Trophoblast cell (in vitro differentiated cells and primary cell): ENCODE data around the gene LRCOL1.

ENCODE experiments used
- DNase-seq, 2 donors: peaks; one replicate each; pipeline ENCODE4 v3.0.0-alpha.2; 2016
- H2AFZ ChIP-seq: 2 replicates; pipeline ENCODE4 v1.6.1; 2013; ENCODE audit warnings: low read length, moderate library complexity, mild to moderate bottlenecking; ENCODE audit not compliant: insufficient read depth, poor library complexity
- H2AK5ac ChIP-seq: 2 replicates; pipeline ENCODE4 v1.6.1; 2013; ENCODE audit warnings: mild to moderate bottlenecking, low read length
- H2BK120ac ChIP-seq: 2 replicates; pipeline ENCODE4 v1.6.1; 2013; ENCODE audit warnings: low read length, mild to moderate bottlenecking, moderate library complexity; ENCODE audit not compliant: insufficient read depth, poor library complexity
- H2BK12ac ChIP-seq: 2 replicates; pipeline ENCODE4 v1.6.1; 2013; ENCODE audit warnings: mild to moderate bottlenecking, low read length, moderate library complexity
- H2BK5ac ChIP-seq: 2 replicates; pipeline ENCODE4 v1.6.1; 2013; ENCODE audit warnings: low read length, low read depth, moderate library complexity, mild to moderate bottlenecking; ENCODE audit not compliant: poor library complexity
- H3K14ac ChIP-seq: 2 replicates; pipeline ENCODE4 v1.6.1; 2013; ENCODE audit warnings: mild to moderate bottlenecking, low read length
- H3K18ac ChIP-seq: 2 replicates; pipeline ENCODE4 v1.6.1; 2013; ENCODE audit warnings: mild to moderate bottlenecking, low read length
- H3K23ac ChIP-seq: 2 replicates; pipeline ENCODE4 v1.6.1; 2013; ENCODE audit warnings: low read length
- H3K27ac ChIP-seq: 2 replicates; pipeline ENCODE4 v1.5.1; 2013; ENCODE audit warnings: low read depth, mild to moderate bottlenecking, inconsistent platforms, low read length, moderate library complexity
- H3K27me3 ChIP-seq: 2 replicates; pipeline ENCODE4 v1.6.1; 2013; ENCODE audit warnings: inconsistent platforms, mild to moderate bottlenecking, low read length, moderate library complexity; ENCODE audit not compliant: insufficient read depth
- H3K36me3 ChIP-seq, 2 experiments: 1 replicate in 1 of 2; 2 replicates in 1 of 2; pipeline ENCODE4 v1.6.1; 2013; ENCODE audit warnings: low read length in 2 of 2, mild to moderate bottlenecking in 2 of 2, moderate library complexity in 1 of 2; ENCODE audit not compliant: insufficient read depth in 2 of 2, control insufficient read depth in 1 of 2
- H3K4ac ChIP-seq: 2 replicates; pipeline ENCODE4 v1.6.1; 2013; ENCODE audit warnings: low read depth, mild to moderate bottlenecking, low read length, moderate library complexity
- H3K4me1 ChIP-seq, 2 experiments: 1 replicate in 1 of 2; 2 replicates in 1 of 2; pipeline ENCODE4 v1.6.1; 2013; ENCODE audit warnings: low read length in 2 of 2, mild to moderate bottlenecking in 2 of 2, moderate library complexity in 1 of 2; ENCODE audit not compliant: insufficient read depth in 2 of 2, control insufficient read depth in 1 of 2
- H3K4me2 ChIP-seq: 2 replicates; pipeline ENCODE4 v1.6.1; 2013; ENCODE audit warnings: inconsistent platforms, mild to moderate bottlenecking, low read length, moderate library complexity
- H3K4me3 ChIP-seq: 2 replicates; pipeline ENCODE4 v1.5.1; 2013; ENCODE audit warnings: mild to moderate bottlenecking, low read depth, low read length, inconsistent platforms
- H3K79me1 ChIP-seq: one replicate; pipeline ENCODE4 v1.6.1; 2013; ENCODE audit warnings: low read length
- H3K79me2 ChIP-seq: 2 replicates; pipeline ENCODE4 v1.6.1; 2013; ENCODE audit warnings: low read length, mild to moderate bottlenecking; ENCODE audit not compliant: control insufficient read depth, insufficient read depth, poor library complexity
- H3K9ac ChIP-seq: 2 replicates; pipeline ENCODE4 v1.6.1; 2013; ENCODE audit warnings: mild to moderate bottlenecking, low read length
- H3K9me3 ChIP-seq: 2 replicates; pipeline ENCODE4 v1.6.1; 2013; ENCODE audit warnings: low read depth, mild to moderate bottlenecking, control low read depth, inconsistent platforms, low read length; ENCODE audit not compliant: insufficient read depth
- H4K12ac ChIP-seq: 2 replicates; pipeline ENCODE4 v1.6.1; 2013; ENCODE audit warnings: low read depth, mild to moderate bottlenecking, low read length, moderate library complexity
- H4K8ac ChIP-seq: 2 replicates; pipeline ENCODE4 v1.6.1; 2013; ENCODE audit warnings: low read depth, mild to moderate bottlenecking, low read length, moderate library complexity
- H4K91ac ChIP-seq: one replicate; pipeline ENCODE4 v1.6.1; 2013; ENCODE audit warnings: low read depth, mild to moderate bottlenecking, low read length, moderate library complexity
- WGBS: extraction: QIAGEN DNeasy Blood & Tissue Kit; methylation state at CpG from one replicate; pipeline ENCODE4 v1.1.7; 2013; ENCODE audit warnings: missing lambda C conversion rate; ENCODE audit not compliant: insufficient read length, insufficient coverage; ENCODE audit errors: extremely low coverage; 5-methylcytosine and 5-hydroxymethylcytosine counted together

The LRCOL1 gene

DNA sequence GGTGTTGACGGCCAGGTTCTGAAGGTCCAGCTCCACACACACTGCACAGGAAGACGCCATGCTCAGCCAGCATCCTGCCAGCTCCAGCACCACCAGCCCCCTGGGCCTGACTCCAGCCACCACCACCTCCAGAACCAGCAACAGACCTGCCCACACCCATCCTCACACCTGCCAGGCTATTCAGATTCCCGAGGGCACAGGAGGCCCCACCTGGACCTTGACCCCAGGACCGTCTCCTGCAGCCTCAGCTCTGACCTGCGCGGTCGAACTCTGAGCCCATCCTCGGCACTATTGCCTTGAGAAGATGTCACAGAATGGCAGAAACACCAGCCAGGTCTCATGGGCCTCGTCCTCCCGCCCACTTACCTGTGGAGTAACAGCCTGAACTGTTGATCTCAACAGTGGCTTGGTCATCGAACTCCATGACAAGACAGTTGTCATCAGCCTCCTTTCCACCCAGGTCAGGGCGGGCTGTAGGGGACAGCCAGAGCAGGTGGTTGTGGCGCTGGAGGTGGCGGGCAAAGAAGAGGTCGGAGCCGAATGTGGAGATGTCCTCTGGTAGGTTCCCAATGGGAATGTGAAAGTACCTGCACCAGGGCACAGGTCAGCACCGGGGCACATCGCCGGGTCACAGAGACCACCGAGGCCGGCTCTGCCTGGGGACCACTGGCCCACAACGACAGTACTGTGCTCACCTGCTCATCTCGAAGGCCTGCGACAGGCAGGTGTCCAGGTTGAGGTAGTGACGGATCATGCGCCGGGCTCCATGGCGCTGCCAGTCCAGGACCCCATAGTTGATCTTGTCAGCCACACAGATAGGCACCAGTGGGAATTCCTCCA lies 31.6 kb upstream of the LRCOL1 start:
- no peak overlapping the region for H2BK5ac ChIP-seq
- no peak overlapping the region for H3K9ac ChIP-seq
- H3K79me1 ChIP-seq, result no peaks in the 10 kb centered on the region
- H3K27me3 ChIP-seq, result no peaks in the 10 kb centered on the region
- peaks cover 70 to 74% of the 10 kb centered on the region in 2 experiments for H3K36me3 ChIP-seq
- no peak overlapping the region for H2AK5ac ChIP-seq
- H3K4me1 ChIP-seq, result no peaks in the 10 kb centered on the region
- H2AFZ ChIP-seq, result no peak overlapping the region
- H3K4me3 ChIP-seq, result no peak overlapping the region
- no CpG with 5 or more reads among the region's 28 CpGs for WGBS
- H3K4ac ChIP-seq, result no peak overlapping the region
- no peak for DNase-seq
- H3K14ac ChIP-seq, result no peak overlapping the region
- H2BK120ac ChIP-seq, result no peak overlapping the region
- no peak overlapping the region for H3K23ac ChIP-seq
- H2BK12ac ChIP-seq, result no peak overlapping the region
- H4K91ac ChIP-seq, result no peak overlapping the region
- H3K9me3 ChIP-seq, result no peaks in the 10 kb centered on the region
- no peak overlapping the region for H3K18ac ChIP-seq
- no peak overlapping the region for H4K8ac ChIP-seq
- H3K27ac ChIP-seq, result no peak overlapping the region
- no peak overlapping the region for H4K12ac ChIP-seq
- no peak overlapping the region for H3K4me2 ChIP-seq
- H3K79me2 ChIP-seq, result no peaks in the 10 kb centered on the region

- no peak overlapping the region for H3K9ac ChIP-seq
- H3K9me3 ChIP-seq, result no peaks in the 10 kb centered on the region
- no peak overlapping the region for H4K12ac ChIP-seq
- H2BK120ac ChIP-seq, result no peak overlapping the region
- H3K4me2 ChIP-seq, result no peak overlapping the region
- H3K18ac ChIP-seq, result no peak overlapping the region
- no peak overlapping the region for H2AK5ac ChIP-seq
- H2AFZ ChIP-seq, result no peak overlapping the region
- H3K27me3 ChIP-seq, result no peaks in the 10 kb centered on the region
- no CpG with 5 or more reads among the region's 10 CpGs for WGBS
- no peak overlapping the region for H3K27ac ChIP-seq
- no peak overlapping the region for H3K14ac ChIP-seq
- no peak overlapping the region for H4K8ac ChIP-seq
- no peak overlapping the region for H3K23ac ChIP-seq
- peaks cover 73 to 77% of the 10 kb centered on the region in 2 experiments for H3K36me3 ChIP-seq
- H2BK5ac ChIP-seq, result no peak overlapping the region
- no peak overlapping the region for H3K4ac ChIP-seq
- no peak for DNase-seq
- H3K79me1 ChIP-seq, result no peaks in the 10 kb centered on the region
- H2BK12ac ChIP-seq, result no peak overlapping the region
- H3K4me1 ChIP-seq, result no peaks in the 10 kb centered on the region
- no peak overlapping the region for H3K4me3 ChIP-seq
- H4K91ac ChIP-seq, result no peak overlapping the region
- H3K79me2 ChIP-seq, result no peaks in the 10 kb centered on the region
Measured at GRCh38 chr12:132640936-132641335, 30.6 kb upstream of the LRCOL1 start.

- Histone ChIP-seq H4K12ac (no peak overlapping the region), H3K79me1 (no peaks in the 10 kb centered on the region), H3K18ac (no peak overlapping the region), H3K23ac (no peak overlapping the region), H3K14ac (no peak overlapping the region), H4K91ac (no peak overlapping the region), H3K9me3 (no peaks in the 10 kb centered on the region), H2BK120ac (no peak overlapping the region), H2BK5ac (no peak overlapping the region), H3K4ac (no peak overlapping the region), H2AFZ (no peak overlapping the region), H2BK12ac (no peak overlapping the region), H3K4me2 (no peak overlapping the region), H3K27ac (no peak overlapping the region), H2AK5ac (no peak overlapping the region), H4K8ac (no peak overlapping the region), H3K9ac (no peak overlapping the region), H3K4me1 (no peaks in the 10 kb centered on the region), H3K79me2 (no peaks in the 10 kb centered on the region), H3K4me3 (no peak overlapping the region), H3K36me3 (peaks cover 77 to 82% of the 10 kb centered on the region in 2 experiments), H3K27me3 (no peaks in the 10 kb centered on the region)
- no peak for DNase-seq
- WGBS, result no CpG with 5 or more reads among the region's 12 CpGs
Measured at GRCh38 chr12:132639956-132640520, 29.7 kb upstream of the LRCOL1 start.

DNA sequence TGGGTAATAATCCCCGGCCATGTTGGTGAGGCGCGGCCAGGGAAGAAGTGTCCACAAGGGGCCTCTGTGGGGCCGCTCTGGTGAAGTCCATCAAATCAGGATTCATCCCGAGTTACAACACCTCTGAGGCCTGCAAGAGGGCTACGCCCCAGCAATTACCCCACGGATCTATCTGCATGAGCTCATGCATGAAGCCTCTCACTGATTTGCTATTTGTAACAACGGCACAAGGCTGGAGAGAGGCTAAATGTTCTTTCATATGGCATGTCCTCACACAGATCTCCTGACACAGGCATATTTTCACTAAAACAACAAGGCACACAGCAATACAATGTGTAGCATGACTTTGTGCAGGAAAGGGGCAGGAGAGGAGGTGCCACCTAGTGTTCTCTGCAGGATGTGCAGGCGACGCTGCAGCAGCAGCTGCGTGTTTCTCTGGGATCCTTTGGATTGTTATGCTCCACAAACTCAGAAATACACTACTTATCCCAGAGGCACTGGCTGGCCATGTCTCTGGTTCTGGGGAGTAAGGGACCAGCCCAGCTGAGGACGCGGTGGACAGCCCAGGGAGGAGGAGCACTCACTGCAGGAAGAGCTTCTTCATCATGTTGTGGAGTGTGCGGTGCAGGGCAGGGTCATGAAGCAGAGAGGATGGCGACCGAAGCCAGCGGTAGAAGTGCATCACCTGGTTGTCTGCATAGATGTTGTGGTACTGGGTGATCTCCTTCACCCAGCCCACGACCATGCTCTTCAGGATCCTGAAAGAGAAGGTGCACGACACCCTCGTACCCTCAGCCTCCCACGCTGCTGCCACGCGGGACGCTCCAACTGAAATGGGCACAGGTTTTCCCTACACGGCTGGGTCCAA lies 28.4 kb upstream of the LRCOL1 start:
- Histone ChIP-seq H3K79me2 (no peaks in the 10 kb centered on the region), H3K27ac (no peak overlapping the region), H3K27me3 (no peaks in the 10 kb centered on the region), H3K36me3 (peaks cover 81 to 91% of the 10 kb centered on the region in 2 experiments), H2AK5ac (no peak overlapping the region), H4K91ac (no peak overlapping the region), H2BK120ac (no peak overlapping the region), H3K18ac (no peak overlapping the region), H3K9me3 (no peaks in the 10 kb centered on the region), H3K4me2 (no peak overlapping the region), H3K4me1 (no peaks in the 10 kb centered on the region), H2BK12ac (no peak overlapping the region), H3K14ac (no peak overlapping the region), H4K12ac (no peak overlapping the region), H2BK5ac (no peak overlapping the region), H3K9ac (no peak overlapping the region), H3K4me3 (no peak overlapping the region), H4K8ac (no peak overlapping the region), H3K4ac (no peak overlapping the region), H2AFZ (no peak overlapping the region), H3K23ac (no peak overlapping the region), H3K79me1 (no peaks in the 10 kb centered on the region)
- no CpG with 5 or more reads among the region's 25 CpGs for WGBS
- DNase-seq, result peak; percentile 46 to 67
